HFF-Myc (cell line): ENCODE measurements around the gene FGG.
"Not testable (repeated sequence)": the region's sequence is repeated elsewhere in the genome, so short reads cannot be mapped to it uniquely, and the experiment has no call there.

ENCODE experiments used
- DNase-seq: peaks from one replicate; pipeline ENCODE4 v3.0.0-alpha.2; 2011; ENCODE audit warnings: low read depth; ENCODE audit errors: extremely low read depth
- H3K4me3 ChIP-seq: replicated peaks from 2 replicates; pipeline ENCODE4 v1.5.1; 2011; ENCODE audit warnings: low read depth, mild to moderate bottlenecking, control low read depth, low read length
- TF ChIP-seq, protein P1 (sequence below): IDR thresholded peaks from 2 replicates; pipeline ENCODE4 v1.5.1; 2012; ENCODE audit warnings: mild to moderate bottlenecking, low read depth, low read length, control low read depth; ENCODE audit errors: missing control alignments

FGG gene

GRCh38 chr4:154604696-154605200 lies 7.7 kb downstream of the FGG start:
- DNase-seq = no peak
- TF ChIP-seq, protein P1, sequence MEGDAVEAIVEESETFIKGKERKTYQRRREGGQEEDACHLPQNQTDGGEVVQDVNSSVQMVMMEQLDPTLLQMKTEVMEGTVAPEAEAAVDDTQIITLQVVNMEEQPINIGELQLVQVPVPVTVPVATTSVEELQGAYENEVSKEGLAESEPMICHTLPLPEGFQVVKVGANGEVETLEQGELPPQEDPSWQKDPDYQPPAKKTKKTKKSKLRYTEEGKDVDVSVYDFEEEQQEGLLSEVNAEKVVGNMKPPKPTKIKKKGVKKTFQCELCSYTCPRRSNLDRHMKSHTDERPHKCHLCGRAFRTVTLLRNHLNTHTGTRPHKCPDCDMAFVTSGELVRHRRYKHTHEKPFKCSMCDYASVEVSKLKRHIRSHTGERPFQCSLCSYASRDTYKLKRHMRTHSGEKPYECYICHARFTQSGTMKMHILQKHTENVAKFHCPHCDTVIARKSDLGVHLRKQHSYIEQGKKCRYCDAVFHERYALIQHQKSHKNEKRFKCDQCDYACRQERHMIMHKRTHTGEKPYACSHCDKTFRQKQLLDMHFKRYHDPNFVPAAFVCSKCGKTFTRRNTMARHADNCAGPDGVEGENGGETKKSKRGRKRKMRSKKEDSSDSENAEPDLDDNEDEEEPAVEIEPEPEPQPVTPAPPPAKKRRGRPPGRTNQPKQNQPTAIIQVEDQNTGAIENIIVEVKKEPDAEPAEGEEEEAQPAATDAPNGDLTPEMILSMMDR = no peak
- H3K4me3 ChIP-seq = no peak overlapping the region

DNA sequence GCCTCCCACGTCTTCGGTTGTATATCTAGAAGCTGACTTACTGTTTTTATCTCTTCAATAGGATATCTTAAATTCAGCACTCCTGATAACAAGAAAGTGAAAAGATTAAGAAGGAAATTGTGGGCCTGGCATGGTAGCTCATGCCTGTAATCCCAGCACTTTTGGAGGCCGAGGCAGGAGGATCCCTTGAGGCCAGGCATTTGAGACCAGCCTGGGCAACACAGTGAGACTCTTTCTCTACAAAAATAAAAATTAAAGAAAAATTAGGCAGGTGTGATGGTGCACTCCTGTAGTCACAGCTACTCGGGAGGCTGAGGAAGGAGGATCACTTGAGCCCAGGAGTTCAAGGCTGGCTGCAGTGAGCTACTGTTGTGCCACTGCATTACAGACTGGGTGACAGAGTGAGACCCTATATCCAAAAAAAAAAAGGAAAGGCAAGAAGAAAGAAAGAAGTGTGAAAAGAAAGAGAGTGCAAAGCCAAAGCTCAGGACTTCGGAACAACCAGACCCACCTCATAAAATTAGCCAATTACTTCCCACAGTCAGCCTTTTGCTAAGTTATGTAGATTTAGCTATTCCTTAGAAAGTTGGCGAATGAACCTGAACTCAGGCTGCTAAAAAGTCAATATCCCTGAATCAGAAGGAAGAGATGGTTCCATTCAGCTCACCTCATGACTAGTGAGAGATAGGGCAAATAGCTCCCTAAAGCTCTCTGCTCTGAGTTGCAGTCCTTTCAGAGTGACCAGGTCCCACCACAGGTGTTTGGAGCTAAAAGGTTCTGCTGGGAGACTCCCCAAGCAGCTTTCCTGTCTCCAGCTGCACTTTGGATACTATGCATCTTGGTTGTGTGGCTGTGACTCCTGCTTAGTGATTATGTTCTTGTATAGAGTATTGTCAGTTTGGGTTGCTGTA lies 9.2 kb downstream of the FGG start:
- H3K4me3 ChIP-seq = no peak overlapping the region
- DNase-seq = no peak
- TF ChIP-seq, protein P1 = no peak

GRCh38 chr4:154602404-154603020 lies 9.9 kb downstream of the FGG start:
- TF ChIP-seq, protein P1 = no peak
- DNase-seq = no peak

GRCh38 chr4:154597798-154598774 lies 14.4 kb downstream of the FGG start:
- TF ChIP-seq, protein P1 = no peak
- no peak for DNase-seq

More at GRCh38 chr4:154602404-154603020, 9.9 kb downstream of the FGG start:
- H3K4me3 ChIP-seq = no peak overlapping the region

DNA sequence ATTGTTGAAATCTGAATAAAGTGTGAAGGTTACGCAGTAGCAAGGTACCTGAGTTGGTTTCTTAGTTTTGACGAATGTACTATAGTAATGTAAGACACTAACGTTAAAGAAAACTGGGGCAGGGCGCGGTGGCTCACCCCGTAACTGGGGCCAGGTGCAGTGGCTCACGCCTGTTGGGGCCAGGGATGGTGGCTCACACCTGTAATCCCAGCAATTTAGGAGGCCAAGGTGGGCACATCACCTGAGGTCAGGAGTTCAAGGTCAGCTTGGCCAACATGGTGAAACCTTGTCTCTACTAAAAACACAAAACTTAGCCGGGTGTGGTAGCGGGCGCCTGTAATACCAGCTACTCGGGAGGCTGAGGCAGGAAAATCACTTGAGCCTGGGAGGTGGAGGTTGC lies 15.2 kb downstream of the FGG start:
- H3K4me3 ChIP-seq, DNase-seq: not testable (repeated sequence)

More at GRCh38 chr4:154597798-154598774, 14.4 kb downstream of the FGG start:
- H3K4me3 ChIP-seq = no peak overlapping the region

- DNase-seq = no peak
- TF ChIP-seq, protein P1 = no peak
- H3K4me3 ChIP-seq = no peak overlapping the region
Measured at GRCh38 chr4:154595807-154596206, 16.6 kb downstream of the FGG start.

DNA sequence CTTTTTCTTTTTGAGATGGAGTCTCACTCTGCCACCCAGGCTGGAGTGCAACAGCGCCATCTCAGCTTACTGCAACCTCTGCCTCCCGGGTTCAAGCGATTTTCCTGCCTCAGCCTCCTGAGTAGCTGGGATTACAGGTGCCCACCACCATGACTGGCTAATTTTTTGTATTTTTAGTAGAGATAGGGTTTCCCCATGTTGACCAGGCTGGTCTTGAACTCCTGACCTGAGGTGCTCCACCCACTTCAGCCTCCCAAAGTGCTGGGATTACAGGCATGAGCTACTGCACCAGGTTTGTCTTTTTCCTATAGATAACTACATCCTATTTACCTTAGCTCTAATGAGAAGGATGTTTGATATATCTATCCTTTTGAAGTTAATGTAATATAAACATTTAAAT lies 18.1 kb downstream of the FGG start:
- not testable (repeated sequence) for H3K4me3 ChIP-seq, DNase-seq
